T-helper 2 cell treated with Interferon-gamma antibody and Interleukin-4, amounts not matched to agents 100 ng/mL and 5 ng/mL, for 36 hours (primary cell): ENCODE data around the gene NIPAL3. TPM values are rescaled to one million over a fixed set of nuclear protein-coding genes. Genes with fewer than 3 reads are reported as not detected.
"Not testable (repeated sequence)": the region's sequence is repeated elsewhere in the genome, so short reads cannot be mapped to it uniquely, and the experiment has no call there.

Source experiments
- intact Hi-C: fragments of 100-400 bp; cut with micrococcal nuclease; formaldehyde crosslinking; loops from one replicate; pipeline ENCODE4 v1.15.1; 2023
- total RNA-seq: library from RNA; stranded (reverse); gene quantifications from 2 replicates; pipeline ENCODE4 v1.2.3, GENCODE V29; 2022

NIPAL3 gene
- total RNA-seq, 1 donor from 2014 or later: 33.0 TPM

DNA sequence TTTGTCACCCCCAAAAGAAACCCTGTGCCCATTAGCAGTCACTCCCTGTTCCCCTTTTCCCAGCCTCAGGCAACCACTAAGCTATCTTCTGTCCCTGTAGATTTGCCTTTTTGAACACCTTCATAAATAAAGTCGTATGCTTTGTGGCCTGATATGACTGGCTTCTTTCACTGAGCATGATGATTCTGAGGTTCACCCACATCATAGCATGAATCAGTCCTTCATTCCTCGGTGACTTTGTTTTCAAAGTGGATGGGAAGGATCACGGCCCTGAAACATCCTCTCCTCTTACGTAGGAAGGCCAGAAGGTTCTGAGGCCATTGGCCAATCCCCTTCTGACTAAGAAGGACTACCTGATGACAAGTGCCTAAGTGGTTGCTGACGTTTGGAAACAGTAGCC, 39.1 kb downstream of the NIPAL3 start:
- intact Hi-C loops: no loop called here

DNA sequence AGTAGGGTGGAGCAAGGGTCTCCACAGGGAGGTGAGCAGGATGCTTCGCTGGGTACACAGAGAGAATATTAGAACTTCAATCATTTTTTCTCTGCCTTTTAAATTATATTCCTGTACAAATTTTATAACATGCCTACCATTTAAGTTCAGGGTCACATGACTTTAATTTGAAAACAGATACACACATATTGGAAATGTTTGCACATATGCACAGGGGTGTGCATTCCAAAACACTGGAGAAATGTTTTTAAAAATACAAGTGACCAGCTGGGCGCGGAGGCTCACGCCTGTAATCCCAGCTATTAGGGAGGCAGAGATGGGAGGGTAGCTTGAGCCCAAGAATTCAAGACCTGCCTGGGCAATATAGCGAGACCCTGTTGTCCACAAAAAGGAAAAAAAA, 39.7 kb downstream of the NIPAL3 start:
- intact Hi-C loops: no loop called here

DNA sequence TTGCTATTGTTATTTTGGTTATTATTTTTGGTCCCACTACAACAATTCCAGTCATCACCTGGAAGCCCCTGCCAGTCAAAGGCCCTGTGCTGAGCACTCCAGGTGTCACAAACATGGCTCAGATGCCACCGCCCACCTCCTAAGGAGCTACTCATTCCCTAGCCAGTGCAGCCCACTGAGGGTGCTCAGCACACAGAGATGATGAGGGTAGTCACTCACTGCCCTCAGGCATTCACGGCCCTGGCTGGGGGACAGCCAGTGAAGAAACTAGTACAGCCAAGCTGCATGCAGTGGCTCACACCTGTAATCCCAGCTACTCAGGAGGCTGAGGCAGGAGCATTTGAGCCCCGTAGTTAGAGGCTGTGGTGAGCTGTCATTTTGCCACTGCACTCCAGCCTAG, 42.3 kb downstream of the NIPAL3 start:
- intact Hi-C loops: no loop called here

DNA sequence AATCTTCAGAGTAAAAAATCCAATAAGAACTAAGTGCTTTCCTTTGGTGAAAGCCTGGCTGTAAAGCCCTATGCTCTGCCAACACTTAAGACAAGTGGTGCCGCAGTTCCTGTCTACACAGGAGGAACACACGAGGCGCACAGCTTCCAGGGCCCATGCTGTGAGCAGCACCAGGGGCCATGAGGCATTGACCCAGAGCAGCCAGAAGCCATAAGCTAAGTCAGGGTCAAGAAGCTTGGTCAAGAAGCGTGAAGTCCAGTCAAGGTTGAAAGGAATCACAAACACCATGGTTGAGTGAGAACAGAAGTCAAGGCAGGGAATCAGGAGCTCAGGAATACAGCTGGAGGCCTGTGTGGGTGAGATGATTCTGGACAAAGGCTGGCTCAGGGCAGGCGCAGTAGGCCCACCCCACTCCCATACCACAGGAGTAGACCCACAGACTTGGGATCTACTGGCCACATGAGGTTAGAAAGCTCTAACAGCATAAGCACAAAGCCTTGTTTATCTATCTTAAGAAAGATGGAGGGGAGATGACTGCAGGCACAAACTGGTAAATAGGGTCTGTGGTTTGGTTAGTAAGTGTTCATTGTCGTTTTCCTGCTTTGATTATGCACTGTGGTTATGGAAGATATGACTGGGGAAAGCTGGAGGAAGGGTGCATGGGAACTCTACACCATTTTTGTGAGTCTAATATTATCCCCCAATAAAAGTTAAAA, 44.1 kb downstream of the NIPAL3 start:
- intact Hi-C loops: no loop called here

DNA sequence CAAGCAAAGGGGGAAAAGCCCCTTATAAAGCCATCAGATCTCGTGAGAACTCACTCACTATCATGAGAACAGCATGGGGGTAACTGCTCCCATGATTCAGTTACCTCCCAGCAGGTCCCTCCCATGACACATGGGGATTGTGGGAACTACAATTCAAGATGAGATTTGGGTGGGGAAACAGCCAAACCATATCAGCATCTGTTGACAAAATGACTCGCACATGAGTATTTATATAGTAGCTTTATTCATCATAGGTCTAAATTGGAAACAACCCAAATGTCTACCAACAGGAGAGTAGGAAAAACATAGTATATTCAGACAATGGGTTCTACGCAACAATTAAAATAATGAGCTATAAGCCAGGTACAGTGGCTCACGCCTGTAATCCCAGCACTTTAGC, 46.5 kb downstream of the NIPAL3 start:
- intact Hi-C loops: not testable (repeated sequence)

DNA sequence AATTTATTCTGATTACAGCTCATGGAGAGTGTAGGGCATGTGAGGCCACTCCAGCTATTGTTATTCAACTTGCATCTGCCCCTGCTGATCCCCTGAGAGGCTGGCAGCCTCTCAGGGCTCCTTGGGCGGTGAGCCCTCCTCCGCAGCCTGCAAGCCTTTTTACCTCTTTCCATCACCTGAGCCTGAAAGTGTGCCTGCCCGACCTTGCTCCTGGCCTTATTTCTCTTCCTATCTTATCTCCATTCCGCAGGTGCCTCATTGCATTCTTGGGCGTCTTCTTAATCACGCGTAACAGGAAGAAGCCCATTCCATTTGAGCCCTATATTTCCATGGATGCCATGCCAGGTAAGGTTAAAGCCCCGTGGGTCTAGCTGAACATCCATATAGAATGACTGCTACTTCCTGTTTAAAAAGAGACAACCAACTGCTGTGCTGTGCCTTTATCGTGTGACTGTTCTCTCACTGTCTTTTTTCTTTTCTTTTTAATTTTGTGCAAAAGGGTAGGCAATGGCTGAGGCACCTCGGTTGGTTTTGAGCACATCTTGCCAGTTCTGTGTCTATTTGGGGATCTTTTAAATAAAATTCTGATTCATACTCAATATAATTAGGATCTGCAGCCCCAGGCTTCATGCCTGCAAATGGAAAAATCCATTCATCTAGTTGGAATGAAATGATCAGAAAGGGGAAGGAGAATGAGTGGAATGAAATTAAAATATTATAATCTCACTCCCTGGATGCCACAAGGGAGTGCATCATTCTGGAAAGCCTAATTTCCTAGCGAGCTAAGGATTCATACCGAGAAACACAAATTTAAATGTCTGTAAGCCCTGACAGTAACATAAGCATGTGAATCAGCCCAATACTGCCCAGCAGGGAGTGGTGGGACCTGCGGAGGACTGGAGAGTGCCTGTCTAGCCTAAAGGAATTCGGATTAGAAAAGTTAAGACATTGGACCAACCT, 48.5 kb downstream of the NIPAL3 start:
- intact Hi-C loops: no loop called here

DNA sequence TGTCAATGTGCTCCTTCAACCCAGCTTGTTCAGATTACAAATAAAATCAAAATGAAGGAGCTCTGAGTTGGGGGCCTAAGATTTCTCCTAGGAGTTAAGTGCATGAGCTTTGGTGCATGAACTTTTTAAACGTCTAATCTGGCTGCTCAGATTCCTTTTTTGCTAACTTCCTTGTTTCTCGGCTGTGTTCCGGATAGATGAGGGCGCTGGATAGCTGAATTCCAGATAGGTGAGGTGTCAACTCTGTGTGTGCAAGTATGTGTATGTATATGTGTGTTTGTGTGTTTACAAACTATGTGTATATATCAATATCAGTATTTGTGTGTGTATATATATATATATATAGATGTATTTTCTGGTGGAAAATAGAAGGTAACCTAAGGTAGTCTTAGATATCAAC, 49.5 kb downstream of the NIPAL3 start:
- intact Hi-C loops: no loop called here

DNA sequence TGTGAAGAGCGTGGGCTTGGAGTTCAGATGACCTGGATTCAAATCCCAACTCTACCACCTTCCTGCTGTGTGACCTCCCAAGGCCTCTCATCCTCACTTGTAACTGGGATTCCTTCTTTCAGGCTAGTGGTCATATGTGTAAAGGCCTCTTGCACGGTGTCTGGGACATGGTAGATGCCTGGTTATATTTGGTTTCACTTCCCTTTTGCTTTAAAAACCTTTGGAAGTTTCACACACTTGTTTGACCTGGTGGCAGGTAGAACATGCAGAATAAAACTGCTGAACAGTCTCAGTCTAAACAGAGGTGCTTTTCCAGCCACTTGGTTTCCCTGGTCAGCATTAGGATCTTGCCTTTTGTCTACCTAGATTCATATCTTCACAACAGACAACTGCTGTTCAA, 50.0 kb downstream of the NIPAL3 start:
- intact Hi-C loops: no loop called here

DNA sequence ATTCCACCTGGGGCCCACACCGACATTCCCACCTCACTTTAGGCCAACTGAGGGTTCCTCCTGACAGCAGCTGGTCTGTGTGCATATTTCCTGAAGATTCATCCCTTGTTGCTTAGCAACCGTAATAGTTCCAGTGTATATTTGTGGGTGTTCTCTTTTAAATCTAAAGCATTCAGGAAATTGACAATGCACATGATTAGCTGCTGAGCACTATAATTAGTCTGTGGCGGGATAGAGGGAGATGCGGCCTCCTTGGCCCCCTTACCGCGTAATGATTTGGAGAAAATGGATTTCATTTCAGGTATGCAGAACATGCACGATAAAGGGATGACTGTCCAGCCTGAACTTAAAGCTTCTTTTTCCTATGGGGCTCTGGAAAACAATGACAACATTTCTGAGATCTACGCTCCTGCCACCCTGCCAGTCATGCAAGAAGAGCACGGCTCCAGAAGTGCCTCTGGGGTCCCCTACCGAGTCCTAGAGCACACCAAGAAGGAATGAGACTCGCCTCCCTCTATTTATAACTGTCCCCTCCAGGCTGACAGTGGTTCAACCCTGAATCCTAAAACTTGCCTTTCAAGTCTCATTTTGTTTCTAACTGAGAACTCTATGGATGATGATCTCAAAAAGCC, 53.2 kb downstream of the NIPAL3 start:
- intact Hi-C loops: no loop called here

DNA sequence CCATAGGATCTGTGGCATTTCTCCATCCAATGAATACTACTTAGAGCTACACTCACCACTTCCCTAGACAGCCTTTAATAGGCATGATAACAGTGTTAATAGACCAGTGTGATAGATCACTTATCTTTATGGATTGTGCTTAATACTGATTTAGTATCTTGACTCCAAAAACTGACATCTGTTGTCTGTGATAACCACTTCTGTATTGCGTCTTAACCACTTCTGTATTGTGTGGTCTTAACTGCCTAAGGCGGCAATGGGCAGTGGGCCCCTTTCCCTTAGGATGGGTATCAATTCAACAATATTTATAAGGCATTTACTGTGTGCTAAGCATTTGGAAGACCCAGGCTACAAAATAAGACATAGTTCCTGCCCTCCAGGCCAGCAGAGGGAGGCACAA, 55.0 kb downstream of the NIPAL3 start:
- intact Hi-C loops: no loop called here

DNA sequence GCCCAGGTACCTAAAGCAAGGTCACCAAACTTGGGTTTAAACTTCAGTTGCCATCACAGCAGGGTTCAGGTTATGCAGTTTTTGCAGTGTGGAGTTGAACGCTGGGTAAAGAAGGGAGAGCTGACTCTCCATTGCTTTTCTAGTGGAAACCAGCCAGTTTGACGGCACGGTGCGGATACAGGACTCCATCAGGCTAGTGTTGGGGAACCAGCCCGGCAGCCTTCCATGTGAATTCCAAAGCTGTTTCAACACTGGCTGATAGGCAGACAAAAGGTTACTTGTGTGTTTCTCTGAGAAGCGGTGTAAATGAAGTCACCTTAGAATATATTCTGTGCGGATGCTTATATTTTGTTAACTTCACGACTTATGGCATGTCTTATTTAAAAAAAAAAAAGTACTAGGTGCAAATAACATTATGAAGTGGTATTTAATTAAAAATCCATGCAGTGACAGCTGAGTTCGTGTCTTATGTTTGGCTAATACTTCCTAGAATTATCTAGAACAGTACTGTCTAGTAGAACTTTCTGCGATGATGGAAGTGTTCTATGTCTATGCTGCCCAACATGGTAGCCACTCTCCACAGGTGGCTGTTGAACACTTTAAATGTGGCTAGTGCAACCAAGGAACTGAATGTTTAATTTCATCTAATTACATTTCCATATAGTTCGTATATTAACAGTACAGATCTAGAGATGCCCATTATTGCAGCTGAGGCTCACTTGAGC, 57.1 kb downstream of the NIPAL3 start:
- intact Hi-C loops: no loop called here

DNA sequence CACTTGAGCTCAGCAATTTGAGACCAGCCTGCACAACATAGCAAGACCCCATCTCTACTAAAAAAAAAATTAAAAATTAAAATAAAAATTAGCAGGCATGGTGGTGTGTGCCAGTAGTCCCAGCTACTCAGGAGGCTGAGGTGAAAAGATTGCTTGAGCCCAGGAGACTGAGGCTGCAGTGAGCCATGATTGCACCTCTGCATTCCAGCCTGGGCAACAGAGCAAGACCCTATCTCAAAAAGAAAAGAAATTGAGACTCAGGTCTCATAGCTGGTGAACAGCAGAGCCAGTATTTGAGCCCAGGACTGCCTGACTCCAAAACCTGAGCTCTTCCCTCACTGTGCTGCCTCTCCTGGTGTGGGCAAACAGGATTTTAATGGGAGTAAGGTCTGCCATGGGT, 58.6 kb downstream of the NIPAL3 start:
- intact Hi-C loops: no loop called here

DNA sequence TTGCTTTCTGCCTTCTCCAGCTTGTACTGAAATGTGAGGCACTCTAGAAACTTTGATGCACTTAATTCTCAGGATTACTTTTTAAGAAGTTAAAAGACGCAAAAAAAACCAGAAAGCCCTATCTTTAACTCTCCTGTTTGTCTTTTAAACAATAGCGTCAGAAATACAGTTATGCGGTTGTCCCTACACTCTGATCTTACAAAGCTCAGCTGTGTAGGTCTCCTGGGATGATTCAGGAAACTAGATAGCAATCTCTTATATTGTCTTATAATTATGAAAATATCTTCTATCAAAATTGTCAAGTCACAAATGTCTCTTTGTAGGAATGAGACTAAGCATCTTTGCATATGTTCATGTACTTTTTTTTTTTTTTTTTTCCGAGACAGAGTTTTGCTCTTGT, 60.1 kb downstream of the NIPAL3 start:
- intact Hi-C loops: no loop called here

DNA sequence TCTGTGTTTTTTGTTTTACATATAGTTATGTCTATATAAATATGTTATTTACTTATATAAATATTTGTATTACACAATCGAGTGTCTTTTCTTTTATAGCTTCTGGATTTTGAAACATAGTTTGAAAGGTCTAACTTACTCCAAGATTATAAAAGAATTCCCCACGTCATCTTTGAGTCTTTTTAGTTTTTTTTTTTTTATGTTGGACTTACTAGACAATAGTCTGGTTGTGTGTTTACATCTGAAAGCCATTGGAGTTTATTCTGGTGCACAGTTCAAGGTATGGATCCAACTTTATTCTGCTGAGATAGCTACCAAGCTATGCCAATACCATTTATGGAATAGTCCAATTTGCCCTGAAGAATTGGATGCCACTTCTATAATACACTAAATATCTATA, 61.0 kb downstream of the NIPAL3 start:
- intact Hi-C loops: no loop called here

DNA sequence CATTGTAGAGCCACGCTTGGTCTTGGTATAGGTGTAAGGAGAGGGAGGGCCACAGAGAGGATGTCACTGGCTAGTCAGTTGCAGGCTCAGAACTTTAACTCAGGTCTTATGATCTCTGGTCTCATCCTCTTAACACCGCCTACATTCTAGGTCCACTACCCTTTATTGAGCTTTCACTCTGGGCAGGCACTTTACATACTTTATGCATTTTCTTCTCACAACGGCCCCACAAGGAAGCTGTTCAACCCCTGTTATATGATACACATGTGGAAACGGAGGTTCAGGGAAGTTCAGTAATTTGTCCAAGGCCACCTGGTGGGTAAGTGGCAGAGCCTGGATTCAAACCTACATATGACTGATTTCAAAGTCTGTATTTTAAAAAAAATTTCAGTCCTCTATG, 61.7 kb downstream of the NIPAL3 start:
- intact Hi-C loops: no loop called here

DNA sequence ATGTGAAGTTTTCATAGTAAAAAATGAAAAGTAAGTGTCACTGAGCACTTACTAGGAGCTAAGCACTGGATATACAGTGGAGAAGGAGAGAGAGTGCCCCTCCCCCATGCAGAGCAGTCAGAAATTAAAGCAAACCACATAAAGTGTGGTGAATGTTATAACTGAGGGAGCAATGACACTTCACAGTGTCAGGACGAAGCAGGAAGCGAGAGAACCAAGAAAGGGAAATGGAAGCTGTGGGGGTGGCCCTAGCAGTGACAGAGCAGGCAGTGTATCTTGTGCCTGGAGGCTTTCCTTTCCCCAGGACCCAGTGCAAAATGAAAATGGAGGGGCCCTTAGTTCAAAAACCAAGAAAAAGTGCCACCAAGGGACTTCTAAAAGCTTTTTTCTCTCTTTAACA, 65.5 kb downstream of the NIPAL3 start:
- intact Hi-C loops: loop anchor here (1.0 to 10.0 kb wide), 3 partner anchors 54 to 162 kb away; partner anchors contain the start of genes NIPAL3 and SRRM1

DNA sequence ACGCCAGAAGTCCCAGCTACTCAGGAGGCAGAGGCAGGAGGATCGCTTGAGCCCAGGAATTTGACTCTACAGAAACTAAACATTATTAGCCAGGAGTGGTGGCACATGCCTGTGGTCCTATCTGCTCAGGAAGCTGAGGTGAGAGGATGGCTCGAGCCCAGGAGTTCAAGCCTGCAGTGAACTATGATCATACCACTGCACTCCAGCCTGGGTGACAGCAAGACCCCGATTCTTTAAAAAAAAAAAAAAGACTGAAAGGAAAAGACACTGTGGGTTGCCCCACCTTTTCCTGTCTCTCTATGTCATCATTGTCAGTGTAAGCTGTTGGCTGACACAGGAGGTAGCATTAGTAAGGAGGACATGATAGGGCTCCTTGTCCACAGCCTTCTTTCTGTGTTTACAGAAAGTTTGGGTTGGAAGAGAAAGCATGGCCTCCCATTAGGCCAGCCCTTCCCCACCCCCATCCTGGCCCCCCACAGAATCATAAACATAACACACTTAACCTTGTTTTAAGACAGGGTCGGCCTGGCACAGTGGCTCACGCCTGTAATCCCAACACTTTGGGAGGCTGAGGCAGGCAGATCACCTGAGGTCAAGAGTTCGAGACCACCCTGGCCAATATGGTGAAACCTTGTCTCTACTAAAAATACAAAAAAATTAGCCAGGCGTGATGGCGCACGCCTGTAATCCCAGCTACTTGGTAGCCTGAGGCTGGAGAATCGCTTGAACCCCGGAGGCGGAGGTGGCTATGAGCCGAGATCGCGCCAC, 66.4 kb downstream of the NIPAL3 start:
- intact Hi-C loops: loop anchor here (1.0 to 10.0 kb wide), 4 partner anchors 20 to 161 kb away; partner anchors contain the start of genes NIPAL3, RCAN3 and SRRM1

DNA sequence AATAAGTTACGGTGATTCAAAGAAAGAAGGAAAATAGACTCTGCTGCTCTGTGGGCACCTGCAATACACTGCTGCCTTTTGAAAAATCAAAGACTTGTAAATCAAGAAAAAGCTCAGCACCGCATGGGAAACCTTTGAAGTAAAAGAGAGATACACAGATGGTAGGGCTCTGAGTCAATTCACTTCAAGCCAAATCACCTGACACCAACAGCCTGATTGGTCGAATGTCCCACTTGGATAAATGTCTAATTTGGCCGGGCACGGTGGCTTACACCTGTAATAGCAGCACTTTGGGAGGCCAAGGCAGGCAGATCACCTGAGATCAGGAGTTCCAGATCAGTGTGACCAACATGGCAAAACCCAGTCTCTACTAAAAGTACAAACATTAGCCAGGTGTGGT, 67.8 kb downstream of the NIPAL3 start:
- intact Hi-C loops: loop anchor here (5.0 to 10.0 kb wide), 2 partner anchors 51 to 66 kb away; partner anchors contain the start of gene NIPAL3

DNA sequence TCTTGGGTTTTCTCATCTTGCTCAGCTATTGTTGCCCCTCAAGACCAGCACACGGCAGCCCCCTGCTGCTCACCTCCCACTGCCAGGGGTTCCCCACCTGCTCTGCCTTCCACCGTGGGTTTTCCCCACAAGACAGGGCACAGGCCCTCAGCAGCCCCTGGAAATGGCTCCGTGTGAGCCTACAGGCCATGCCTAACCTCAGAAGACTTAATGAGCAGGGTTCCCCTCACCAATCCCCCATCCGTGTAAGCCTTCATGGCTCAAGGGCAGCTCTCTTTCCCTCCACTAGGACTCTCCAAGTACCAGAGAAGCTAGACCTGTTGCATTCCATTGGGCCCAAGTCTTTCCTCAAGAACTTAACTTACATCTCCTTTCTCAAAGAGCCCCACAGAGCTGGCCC, 68.6 kb downstream of the NIPAL3 start:
- intact Hi-C loops: loop anchor here (5.0 to 10.0 kb wide), 2 partner anchors 51 to 67 kb away; partner anchors contain the start of gene NIPAL3
